KBM-7 (cell line): ENCODE data around the gene SMTNL2.
"Not testable (repeated sequence)": the region's sequence is repeated elsewhere in the genome, so short reads cannot be mapped to it uniquely, and the experiment has no call there.

Experiments used
- DNase-seq: peaks from one replicate; pipeline ENCODE4 v3.0.0-alpha.2; 2015
- in situ Hi-C: fragments of 300-500 bp; cut with MboI; formaldehyde crosslinking; loops from 2 replicates; pipeline ENCODE4 v1.14.3; 2020; ENCODE audit warnings: low sequenced_read_pairs, low pct_unique_long_range_greater_than_20kb, mixed read lengths

The SMTNL2 gene

DNA sequence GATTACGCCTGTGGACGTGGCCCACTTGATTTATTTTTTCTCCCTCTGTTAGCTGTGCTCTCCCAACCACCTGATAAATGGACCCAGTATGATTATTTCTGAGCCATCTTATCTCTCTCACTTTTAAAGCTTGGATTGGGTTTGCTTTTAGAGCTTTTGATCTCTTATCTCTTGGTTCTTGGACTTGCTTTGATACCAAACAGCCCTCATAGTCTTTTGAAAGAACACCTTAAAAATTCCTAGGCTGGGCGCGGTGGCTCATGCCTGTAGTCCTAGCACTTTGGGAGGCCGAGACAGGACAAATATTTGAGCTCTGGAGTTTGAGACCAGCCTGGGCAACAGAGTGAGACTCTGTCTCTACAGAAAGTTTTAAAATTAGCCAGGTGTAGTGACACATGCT lies 25.8 kb downstream of the SMTNL2 start:
- in situ Hi-C loops: no loop called here
- no peak for DNase-seq

DNA sequence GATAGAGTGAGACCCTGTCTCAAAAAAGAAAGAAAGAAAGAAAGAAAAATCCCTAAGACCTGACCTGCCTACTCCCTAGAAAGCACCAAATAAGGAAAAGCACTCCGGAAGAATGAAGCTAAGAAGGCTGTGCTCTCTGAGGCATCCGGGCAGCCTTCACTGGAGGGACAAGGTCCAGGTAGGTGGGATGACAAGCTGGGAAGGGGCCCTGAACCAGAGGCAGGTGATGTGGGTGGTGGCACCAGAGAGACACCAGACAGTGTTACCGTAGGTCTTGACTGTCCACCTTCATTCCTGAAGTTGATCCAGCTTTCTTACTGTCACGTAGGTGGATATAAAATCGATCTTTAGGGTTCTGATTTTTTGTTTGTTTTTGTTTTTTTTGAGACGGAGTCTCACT lies 26.3 kb downstream of the SMTNL2 start:
- in situ Hi-C loops: no loop called here
- no peak for DNase-seq

DNA sequence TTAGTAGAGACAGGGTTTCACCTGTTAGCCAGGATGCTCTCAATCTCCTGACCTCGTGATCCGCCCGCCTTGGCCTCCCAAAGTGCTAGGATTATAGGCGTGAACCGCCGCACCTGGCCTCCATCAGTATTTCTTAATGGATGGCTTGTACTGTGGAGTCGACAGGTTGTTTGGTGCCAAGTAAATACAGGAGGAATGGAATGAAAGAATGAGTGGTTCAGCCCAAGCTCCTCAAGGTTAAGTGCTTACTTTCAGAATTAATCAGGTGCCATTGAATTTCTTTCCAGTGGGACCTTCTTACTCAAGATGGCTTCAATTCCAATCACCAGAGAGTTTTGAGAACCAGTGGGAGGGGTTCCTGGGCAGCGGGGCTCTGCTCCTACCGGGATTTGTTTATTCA lies 32.1 kb downstream of the SMTNL2 start:
- in situ Hi-C loops: no loop called here
- DNase-seq: no peak

DNA sequence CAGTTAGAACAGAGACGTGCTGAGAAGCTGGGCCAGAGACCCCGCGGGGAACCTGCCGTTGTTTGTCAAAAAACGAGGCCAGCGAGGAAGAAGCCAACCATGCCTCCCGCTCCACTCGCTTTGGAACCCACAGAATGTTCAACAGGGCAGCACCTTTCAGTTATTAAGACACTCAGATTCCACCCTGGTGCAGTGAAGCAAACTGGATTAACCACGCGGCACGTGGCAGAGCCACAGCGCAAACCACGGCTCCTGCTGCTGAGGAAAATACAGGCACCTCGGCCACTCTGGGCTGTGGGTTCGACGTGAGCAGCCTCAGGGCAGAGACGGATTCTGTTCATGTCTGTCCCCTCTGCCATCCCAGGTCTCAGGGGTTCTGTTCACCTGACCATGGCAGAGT lies 32.8 kb downstream of the SMTNL2 start:
- DNase-seq: no peak
- in situ Hi-C loops: no loop called here

DNA sequence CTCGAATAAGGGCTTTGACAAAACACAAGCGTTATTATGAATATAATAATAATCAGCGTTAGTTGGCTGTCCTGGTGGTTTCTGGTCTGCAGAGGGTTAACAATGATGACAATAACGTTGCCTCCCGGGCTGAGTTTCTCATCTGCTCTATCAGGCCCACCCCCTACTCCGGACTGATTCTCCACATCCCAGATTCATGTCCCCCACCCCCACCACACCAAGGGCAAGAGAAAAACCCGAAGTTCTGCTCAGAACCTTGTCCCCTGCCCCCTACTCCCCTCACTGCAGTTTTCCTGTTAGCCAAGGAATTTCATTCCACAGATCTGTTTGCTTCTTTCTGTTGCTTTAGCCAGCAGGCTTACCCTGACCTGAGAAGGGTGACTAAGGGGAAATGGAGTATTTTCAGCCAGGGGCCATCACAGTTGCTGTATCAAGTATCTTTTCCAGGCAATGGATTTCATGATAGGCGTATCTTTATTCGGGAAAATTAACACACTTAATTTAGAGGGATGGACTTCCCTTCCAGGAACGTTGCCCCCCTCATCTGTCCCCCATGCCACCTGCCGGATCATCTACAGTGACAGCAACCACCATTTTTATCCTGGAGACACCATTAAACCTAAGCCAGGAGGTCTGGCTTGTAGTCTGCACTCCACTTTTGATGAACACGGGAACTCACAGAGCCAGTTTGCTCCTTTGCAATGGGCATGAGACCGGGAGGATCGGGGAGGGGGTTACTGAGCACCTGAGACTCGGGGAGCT lies 33.4 kb downstream of the SMTNL2 start:
- no peak for DNase-seq
- in situ Hi-C loops: no loop called here

DNA sequence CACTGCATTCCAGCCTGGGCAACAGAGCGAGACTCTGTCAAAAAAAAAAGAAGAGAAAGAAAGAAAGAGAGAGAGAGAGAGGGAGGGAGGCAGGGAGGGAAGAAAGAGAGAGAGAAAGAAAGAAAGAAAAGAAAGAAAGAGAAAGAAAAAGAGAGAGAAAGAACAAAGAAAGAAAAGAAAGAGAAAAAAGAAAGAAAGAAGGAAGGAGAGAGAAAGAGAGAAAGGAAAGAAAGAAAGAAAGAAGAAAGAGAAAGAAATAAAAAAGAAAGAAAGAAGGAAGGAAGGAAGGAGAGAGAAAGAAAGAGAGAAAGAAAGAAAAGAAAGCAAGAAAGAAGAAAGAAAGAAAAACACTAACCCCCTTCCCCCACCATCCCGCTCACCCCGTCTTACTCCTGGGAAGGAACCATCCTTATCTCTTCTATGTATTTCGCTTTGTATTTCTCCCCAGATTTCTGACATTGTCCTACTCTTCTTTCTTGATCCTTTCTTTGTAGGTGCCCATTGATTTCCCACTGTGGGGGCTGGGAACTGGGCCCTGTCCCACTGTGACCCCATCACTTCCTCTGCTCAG lies 36.3 kb downstream of the SMTNL2 start:
- in situ Hi-C loops: no loop called here
- DNase-seq: no peak

DNA sequence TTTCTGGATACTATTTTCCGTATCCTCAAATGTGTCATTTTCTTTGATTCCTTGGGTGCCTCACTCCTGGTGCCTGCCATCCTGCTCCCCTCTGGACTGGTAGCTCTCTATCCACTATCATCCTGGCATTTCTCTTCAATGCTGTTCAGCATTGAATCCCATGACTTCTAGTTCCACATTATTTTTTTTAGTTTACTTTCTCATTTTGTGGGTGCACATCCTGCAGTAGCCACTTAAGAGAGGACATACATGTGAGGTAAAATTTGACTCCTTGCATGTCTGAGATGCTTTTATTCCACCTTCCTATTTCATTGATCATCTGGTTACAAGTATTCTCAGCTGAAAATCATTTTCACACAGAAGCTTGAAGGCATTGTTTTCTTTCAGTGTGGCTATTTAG lies 38.0 kb downstream of the SMTNL2 start:
- in situ Hi-C loops: no loop called here
- no peak for DNase-seq

DNA sequence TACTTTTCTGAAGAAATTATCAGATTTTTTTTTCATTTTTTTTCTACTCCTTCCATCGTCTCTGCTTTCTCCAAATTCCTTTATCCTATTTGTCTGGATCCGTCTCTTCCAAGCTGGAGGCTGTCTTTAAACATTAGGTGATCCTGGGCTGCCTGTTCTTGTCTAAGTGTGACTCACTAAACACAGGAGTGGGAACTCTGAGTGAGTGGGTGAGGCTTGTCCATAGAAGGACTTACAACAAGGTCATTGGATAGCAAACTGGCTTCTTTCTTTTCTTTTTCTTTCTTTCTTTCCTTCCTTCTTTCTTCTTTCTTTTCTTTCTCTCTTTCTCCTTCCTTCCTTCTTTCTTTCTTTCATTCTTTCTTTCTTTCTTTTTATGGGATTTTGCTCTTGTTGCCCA lies 38.9 kb downstream of the SMTNL2 start:
- DNase-seq: no peak
- in situ Hi-C loops: no loop called here

DNA sequence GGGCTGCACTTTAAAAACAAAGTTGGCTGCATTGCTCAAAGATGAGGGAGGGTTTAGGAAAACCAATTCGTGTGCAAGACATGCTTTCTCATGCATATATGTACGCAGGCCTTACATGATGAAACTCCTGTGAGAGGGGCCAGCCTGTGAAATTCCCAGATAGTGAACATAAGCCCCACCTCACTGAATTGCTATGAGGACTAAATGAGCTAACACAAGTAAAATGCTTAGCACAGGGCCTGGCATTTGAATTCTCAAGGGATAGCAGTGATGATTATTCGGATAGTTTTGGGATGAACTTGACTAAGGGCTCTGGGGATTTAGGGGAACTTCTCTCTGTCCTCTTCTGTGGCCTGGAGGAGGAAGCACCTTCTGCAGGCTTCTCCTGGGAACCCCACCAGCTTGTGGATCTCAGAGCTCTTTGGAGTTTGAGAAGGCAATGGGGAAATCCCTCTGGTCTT lies 40.2 kb downstream of the SMTNL2 start:
- DNase-seq, in situ Hi-C loops: not testable (repeated sequence)

DNA sequence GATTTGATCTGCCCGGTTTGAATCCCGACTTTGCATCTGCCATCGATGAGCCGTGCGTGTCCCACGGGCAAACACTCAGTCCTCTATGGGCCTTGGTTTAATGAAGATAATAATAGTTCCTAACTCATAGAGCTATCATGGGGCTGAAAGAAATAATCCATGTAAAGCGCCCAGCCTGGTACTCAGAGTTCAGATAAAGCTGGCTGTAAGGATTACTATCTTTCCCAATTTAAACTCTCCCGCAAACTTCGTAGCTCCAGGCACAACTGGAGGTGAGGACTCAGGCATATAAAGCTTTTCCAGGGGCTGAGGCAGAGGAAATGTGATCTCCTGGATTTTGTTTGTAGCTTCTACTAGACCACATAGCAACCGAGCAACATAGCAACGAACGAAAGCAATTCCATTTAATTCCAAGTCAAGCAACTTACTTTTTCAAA lies 40.9 kb downstream of the SMTNL2 start:
- no peak for DNase-seq
- in situ Hi-C loops: no loop called here

DNA sequence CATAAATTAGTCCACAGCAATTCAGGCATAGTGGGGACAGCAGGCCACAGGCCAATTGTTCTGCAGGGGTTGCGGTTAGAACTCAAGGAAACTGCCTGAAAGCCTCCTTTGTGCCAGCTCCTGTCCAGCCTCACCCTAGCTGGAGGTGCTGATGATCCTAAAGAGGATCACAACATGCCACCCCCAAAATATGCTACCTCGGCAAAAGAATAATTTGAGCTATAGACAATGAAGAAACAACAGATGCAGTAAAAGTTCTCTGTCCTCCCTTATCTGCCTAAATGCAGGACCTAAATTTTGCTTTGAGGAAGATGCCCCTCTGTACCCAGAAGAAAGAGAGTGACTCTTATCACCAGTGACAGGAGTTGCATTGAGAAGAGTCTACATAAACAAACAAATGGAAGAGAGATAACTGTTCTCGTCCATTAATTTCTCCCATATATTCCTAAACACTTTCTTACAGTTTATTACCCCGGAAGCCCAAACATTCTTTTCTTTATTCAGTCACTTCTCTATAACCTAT lies 42.5 kb downstream of the SMTNL2 start:
- no peak for DNase-seq
- in situ Hi-C loops: no loop called here

DNA sequence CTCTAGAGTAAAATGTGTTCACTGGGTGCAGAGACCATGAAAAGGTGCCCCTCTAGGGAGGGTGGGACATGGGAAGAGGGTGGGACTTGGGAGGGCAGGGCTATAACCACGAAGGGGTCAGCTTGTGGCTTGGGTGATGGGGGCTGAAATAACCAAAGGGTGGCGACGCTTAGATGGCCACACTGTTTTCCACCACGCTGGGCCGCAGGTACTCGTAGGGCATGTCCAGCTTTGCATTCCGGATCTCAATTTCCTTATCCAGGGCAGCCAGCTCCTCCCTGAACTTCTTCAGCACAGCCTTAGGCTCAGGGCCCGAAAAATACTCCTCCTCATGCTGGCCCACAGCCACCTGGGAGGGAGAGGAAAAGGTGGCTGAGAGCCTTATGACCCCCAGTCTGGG lies 47.1 kb downstream of the SMTNL2 start:
- DNase-seq: no peak
- in situ Hi-C loops: no loop called here

DNA sequence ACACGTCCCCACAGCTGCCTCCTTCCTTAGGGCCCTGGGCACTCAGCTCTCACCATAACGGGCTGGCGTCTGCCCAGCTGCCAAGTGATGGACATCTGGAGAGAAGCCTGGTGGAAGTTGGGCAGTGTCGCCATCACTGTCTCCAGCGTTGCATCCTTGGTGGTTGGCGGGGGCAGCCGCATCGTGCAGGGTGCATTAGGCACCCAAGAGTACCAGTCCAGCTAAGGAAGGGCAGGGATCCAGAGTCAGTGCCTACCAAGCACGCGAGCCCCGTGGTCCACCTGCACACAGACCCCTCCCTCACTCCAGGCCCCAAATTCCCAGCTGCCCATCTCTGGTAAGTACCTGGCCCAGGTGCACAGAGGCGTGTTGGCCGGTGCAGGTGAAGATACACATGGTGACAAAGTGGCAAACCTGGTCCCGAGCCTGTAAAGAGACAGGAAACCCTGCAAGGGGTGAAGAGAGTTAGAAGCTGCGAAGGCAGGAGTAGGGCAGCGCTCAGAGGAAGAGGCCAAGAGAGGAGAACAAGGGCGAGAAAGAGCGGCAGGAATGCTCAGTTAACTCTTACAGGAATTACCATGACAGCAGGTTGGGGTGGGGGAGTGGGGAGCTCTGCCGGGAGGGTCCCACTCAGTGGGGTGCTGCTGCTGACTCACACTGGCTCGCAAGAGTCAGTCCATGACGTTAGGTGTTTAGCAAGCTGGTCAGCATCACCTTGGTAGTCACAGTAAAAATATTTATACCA lies 47.7 kb downstream of the SMTNL2 start:
- in situ Hi-C loops: no loop called here
- no peak for DNase-seq

DNA sequence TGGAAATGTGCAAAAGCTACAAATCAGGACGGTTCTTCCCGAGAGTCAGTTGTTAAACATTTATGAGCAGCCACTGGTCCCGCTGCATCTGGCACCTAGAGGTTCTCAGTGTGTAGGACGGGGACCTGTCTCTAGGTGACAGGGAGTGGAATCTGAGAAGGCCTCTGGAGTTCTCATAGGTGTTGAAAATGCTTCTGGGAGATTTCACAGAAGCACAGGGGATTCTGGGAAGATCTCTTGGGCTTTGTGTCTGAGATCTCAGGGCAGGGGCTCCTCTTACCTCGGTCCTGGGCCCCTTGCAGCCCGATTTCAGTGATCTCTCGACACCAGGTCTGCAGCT lies 48.2 kb downstream of the SMTNL2 start:
- no peak for DNase-seq
- in situ Hi-C loops: no loop called here

DNA sequence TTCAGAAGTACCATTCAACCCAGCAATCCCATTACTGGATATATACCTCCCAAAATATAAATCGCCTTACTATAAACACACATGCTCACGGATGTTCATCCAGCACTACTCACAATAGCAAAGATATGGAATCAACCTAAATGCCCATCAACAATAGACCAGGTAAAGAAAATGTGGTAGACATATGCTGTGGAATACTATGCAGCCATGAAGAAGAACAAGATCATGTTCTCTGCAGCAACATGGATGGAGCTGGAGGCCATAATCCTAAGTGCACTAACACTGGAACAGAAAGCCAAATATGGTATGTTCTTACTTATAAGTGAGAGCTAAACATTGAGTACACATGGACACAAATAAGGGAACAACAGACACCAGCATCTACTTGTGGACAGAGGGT lies 49.3 kb downstream of the SMTNL2 start:
- in situ Hi-C loops: no loop called here
- DNase-seq: no peak

DNA sequence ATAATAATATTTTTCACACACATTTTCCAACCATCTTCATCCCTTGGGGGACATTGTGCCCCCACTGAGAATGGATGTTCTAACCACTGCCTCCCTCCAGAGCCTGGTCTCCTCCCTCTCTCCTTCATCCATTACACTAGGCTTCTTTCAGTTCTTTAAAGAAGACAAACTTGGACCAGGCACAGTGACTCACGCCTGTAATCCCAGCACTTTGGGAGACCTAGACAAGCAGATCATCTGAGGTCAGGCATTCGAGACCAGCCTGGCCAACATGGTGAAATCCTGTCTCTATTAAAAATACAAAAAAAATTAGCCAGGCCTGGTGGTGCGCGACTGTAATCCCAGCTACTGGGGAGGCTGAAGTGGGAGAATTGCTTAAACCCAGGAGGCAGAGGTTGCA lies 50.6 kb downstream of the SMTNL2 start:
- no peak for DNase-seq
- in situ Hi-C loops: no loop called here

DNA sequence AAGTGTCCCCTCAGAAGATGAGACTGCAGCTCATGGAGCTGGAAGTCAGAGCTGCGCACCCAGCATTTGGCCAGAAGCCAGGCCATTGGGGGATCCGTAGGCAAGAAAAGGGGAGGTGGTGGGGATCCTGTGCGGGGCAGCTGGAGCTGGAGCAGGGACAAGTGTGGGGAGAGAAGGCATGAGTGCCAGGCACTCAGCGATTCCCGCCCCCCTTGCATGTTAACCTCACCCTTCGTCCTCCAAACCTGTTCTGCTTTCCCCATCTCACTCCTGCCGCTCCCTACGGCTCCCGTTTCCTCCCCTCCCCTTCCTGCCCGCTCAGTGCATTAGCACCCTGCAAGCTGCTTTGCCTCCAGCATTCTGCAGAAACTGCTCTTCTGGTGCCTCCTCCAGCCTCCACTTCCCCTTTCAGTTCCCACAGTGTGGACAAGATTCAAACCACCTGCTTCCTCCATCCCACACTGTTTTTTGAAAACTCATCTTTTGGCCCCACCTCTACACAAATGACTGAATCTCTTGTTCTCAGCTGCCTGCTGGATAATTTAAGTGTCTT lies 51.6 kb downstream of the SMTNL2 start:
- in situ Hi-C loops: no loop called here
- DNase-seq: peak; percentile 91

DNA sequence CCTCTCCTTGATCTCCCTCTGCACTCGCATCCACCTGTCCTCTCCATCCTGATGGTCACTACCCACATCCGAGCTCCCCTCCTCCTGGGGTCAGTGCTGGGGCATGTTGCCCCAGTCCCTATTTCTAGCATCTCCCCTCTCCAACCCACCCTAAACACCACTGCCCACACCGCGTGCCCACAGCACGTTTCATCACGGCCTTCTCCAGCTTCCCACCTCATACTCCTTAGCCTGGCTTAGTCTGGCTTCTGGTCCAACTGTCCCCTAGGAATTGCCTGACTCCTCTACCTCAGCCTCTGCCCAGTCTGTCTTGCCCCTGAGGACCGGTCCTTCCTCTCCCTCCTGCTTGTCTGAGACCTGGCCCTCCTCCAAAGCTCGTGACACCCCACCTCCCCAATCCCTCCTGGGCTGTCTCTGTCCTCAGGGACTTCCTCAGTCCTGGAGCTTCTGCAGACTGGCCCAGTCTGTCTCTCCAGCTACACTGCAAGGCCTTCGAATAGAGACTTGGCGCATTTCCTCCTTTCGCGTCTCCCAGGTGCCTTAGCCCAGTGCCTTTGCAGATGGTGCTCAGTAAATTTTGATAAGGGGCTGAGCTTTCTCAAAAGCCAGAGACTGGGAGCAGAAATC lies 52.3 kb downstream of the SMTNL2 start:
- no peak for DNase-seq
- in situ Hi-C loops: no loop called here

DNA sequence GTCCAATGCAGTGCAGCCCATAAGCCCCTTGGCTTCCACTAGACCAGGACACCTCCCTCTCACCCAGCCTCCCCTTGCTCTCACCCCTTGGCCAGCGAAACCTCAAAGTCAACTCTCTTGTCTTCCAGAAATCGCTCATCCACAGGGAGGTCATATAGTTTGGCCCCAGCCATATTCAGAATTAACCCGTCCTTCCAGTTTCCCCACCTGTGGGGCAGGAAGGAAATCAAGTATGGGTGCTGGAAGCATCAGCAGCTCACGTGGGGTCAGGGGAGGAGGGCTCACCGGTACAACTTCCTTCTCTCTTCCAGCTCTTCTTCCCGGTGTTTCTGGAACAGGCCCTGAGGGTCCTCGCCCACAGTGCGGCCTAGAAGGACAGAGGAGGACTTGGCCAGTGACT lies 54.4 kb downstream of the SMTNL2 start:
- in situ Hi-C loops, DNase-seq: not testable (repeated sequence)
